WERI-Rb-1 (cell line): ENCODE measurements around the gene GSN.

ENCODE experiments used
- DNase-seq: peaks from one replicate; pipeline ENCODE4 v3.0.0-alpha.2; 2020
- H3K27ac ChIP-seq: fragments of 250-450 bp; sonication (Bioruptor Pico); 2 replicates; pipeline ENCODE4 v1.5.1; 2020; ENCODE audit warnings: mild to moderate bottlenecking, moderate library complexity
- H3K27me3 ChIP-seq: fragments of 250-450 bp; sonication (Bioruptor Pico); 2 replicates; pipeline ENCODE4 v1.5.1; 2021; ENCODE audit warnings: mild to moderate bottlenecking, low read depth, moderate library complexity; ENCODE audit not compliant: insufficient read depth, severe bottlenecking
- H3K36me3 ChIP-seq: fragments of 250-450 bp; sonication (Bioruptor Pico); 2 replicates; pipeline ENCODE4 v1.5.1; 2020; ENCODE audit warnings: mild to moderate bottlenecking, moderate library complexity
- H3K4me3 ChIP-seq: 2 replicates; pipeline ENCODE4 v1.5.1; 2011; ENCODE audit warnings: low read depth, mild to moderate bottlenecking, control low read depth, low read length
- H3K9me3 ChIP-seq: fragments of 250-450 bp; sonication (Bioruptor Pico); 2 replicates; pipeline ENCODE4 v1.5.1; 2021; ENCODE audit warnings: mild to moderate bottlenecking, moderate library complexity; ENCODE audit not compliant: severe bottlenecking
- TF ChIP-seq, protein P1 (sequence below): IDR thresholded peaks from 2 replicates; pipeline ENCODE4 v1.5.1; 2011; ENCODE audit warnings: low read depth, mild to moderate bottlenecking, control low read depth, inconsistent platforms, low read length

Gene GSN

DNA sequence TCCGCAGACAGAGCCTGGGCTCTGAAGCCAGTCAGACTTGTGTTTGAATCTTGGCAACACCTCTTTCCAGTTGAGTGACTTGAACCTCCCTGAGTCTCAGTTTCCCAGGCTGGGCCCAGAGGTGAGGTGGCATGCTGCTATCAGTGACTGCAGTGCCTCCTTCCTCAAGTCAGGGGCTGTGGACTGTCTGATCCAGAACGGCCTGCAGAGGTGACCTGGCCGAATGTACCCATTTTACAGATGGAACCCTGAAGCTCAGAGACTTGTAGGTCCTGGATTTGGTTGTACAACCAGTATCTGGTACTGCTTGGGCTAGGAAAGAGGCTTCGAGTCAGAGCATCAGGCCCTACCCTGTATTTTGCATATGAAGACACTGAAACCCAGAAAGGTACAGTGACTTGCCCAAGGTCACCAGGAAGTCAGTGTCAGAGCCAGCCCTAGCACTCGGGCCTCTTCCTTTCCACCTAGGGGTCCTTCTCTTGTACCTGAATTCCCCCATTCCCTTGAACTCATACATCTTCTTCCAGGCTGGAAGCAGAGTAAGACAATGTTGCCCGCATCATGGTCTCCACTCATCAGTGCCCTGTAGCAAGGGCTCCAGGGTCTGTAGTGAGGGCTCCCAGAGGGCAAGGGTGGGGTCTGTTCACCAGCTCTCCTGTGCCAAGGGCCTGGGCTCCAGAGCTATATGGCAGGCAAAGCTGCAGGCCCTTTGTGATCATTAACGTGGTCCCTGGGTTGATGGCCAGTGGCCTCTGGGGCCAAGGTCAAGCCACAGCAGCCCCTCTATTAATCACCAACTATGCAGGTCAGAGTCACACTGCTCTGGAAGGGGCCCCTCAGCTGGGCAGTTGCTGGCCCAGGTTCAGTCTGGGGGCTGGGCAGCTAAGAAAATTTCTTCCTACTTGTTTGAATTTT is 28.5 kb downstream of the GSN start:
- Histone ChIP-seq H3K4me3 (no peak overlapping the region), H3K27me3 (no peaks in the 10 kb centered on the region), H3K27ac (no peak overlapping the region), H3K9me3 (no peaks in the 10 kb centered on the region), H3K36me3 (no peaks in the 10 kb centered on the region)
- TF ChIP-seq, protein P1, sequence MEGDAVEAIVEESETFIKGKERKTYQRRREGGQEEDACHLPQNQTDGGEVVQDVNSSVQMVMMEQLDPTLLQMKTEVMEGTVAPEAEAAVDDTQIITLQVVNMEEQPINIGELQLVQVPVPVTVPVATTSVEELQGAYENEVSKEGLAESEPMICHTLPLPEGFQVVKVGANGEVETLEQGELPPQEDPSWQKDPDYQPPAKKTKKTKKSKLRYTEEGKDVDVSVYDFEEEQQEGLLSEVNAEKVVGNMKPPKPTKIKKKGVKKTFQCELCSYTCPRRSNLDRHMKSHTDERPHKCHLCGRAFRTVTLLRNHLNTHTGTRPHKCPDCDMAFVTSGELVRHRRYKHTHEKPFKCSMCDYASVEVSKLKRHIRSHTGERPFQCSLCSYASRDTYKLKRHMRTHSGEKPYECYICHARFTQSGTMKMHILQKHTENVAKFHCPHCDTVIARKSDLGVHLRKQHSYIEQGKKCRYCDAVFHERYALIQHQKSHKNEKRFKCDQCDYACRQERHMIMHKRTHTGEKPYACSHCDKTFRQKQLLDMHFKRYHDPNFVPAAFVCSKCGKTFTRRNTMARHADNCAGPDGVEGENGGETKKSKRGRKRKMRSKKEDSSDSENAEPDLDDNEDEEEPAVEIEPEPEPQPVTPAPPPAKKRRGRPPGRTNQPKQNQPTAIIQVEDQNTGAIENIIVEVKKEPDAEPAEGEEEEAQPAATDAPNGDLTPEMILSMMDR = no peak
- DNase-seq = no peak

DNA sequence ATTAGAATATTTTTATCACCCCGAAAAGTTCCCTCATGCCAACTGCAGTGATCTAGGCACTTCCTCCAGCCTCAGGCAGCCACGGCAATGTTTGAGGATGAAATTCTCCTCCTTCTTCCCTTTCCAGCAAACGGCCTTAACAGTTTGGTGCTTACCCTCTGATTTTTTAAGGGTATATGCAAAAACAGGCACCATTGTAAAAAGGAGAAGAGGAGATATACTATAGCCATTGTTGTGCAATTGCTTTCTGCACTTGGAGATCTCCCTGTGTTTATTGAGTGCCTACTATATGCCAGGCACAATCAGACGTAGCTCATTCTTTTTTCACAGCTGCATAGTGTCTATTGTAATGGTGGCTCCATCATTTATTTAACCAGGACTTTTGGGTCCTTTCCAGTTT is 29.4 kb downstream of the GSN start:
- TF ChIP-seq, protein P1 = no peak
- no peaks in the 10 kb centered on the region for H3K9me3 ChIP-seq
- no peak for DNase-seq
- no peak overlapping the region for H3K27ac ChIP-seq
- no peak overlapping the region for H3K4me3 ChIP-seq
- no peaks in the 10 kb centered on the region for H3K27me3 ChIP-seq
- H3K36me3 ChIP-seq = no peaks in the 10 kb centered on the region

DNA sequence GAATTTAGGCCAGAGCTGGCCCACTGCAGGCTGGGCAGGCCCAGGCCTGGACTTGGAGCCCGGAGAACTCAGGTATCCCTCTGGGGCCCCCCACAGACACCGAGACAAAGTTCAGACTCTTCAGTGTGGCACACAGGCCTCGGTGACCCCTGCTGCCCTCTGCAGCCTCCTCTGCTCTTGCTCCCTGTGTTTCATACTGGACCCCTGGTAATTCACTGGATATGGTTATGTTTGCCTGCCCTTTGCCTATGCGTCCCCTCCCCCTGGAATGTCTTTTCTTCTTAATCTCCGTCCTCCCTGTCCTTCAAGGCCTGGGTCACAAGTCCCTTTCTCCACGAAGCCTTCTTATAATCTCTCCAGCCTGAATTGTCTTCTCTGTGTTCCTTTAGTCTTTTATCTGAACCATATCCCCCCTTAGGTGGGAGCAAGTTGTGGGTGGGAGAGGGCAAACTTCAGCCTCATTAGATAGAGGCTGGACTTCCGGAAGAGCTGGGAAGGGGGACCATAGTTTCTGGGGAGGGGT is 30.1 kb downstream of the GSN start:
- no peaks in the 10 kb centered on the region for H3K36me3 ChIP-seq
- no peak for DNase-seq
- no peaks in the 10 kb centered on the region for H3K9me3 ChIP-seq
- TF ChIP-seq, protein P1 = no peak
- no peaks in the 10 kb centered on the region for H3K27me3 ChIP-seq
- H3K27ac ChIP-seq = no peak overlapping the region
- no peak overlapping the region for H3K4me3 ChIP-seq

DNA sequence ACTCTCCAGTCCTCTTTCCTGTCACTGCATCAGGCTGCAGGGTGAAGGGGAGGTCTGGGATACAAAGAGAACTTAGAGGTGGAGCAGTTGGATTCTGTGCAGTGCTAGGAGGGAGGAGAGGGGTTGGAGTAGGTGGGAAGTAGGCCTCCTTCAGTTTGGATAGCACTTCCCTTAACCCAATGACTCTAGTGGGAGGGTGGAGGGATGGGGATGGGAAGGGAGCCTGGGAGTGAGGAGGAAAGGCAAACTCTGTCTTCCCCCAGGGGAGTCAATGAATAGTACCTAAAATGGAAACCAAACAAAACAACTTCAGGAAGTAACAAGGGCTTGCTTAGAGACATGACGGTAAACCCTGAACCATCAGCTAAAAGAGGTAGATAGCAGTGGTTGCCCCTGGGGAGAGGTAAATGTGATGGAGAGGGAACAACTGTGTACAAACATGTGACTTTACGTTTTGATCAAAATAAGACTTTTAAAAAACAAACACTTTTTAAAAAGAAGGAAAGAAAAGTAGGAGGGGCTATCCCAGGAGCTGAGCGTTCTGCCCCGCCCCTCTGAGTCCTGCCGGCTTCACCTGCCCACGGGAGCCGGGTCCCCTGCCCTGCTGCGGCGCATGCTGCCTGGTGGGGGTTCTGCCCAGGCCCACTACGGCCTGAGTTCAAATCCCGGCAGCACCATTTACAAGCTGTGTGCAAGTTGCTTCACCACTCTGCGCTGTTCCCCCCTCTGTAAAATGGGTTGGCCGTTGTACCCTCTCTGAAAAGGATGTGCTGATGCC is 30.9 kb downstream of the GSN start:
- H3K36me3 ChIP-seq = no peaks in the 10 kb centered on the region
- no peaks in the 10 kb centered on the region for H3K9me3 ChIP-seq
- H3K27me3 ChIP-seq = no peaks in the 10 kb centered on the region
- DNase-seq = no peak
- TF ChIP-seq, protein P1 = no peak
- no peak overlapping the region for H3K4me3 ChIP-seq
- H3K27ac ChIP-seq = no peak overlapping the region

DNA sequence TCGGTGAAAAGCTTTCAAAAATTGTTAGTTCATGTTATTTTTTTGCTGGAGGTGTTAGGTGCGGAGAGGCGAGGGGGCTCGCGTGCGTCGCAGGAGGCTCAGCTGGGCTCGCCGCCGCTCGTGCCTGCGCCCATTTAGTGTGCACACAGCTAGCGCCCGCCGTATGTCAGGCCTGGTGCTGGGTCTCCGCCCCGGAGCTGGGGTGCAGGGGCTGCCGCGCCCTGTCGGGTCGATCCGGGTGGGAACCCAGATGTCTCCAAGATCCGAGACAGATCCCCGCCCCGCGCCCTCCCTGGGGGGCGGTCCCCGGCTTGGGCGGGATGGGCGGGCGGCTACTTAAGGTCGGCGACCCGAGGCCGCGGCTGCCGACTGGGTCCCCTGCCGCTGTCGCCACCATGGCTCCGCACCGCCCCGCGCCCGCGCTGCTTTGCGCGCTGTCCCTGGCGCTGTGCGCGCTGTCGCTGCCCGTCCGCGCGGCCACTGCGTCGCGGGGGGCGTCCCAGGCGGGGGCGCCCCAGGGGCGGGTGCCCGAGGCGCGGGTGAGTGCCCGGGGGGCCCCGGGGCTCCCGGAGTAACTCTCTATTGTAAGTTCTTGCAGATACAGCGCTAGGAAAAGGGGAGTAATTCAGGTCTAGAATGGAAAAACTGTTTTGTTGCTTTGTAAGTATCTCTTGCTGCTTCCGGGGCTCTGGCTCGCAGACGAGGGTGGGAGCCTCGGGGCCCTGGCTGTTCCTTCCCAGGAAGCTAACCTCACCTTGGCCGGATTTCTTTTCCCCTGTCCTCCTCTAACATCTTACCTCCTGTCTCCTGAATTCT is 31.7 kb downstream of the GSN start:
- H3K4me3 ChIP-seq = peak overlapping the region; percentile 34
- H3K9me3 ChIP-seq = no peaks in the 10 kb centered on the region
- no peaks in the 10 kb centered on the region for H3K36me3 ChIP-seq
- peak; percentile 42 for DNase-seq
- no peaks in the 10 kb centered on the region for H3K27me3 ChIP-seq
- no peak overlapping the region for H3K27ac ChIP-seq
- TF ChIP-seq, protein P1 = no peak
